GM21717 (cell line): ENCODE results near the gene COPRS.
"Not testable (repeated sequence)": the region's sequence is repeated elsewhere in the genome, so short reads cannot be mapped to it uniquely, and the experiment has no call there.

ENCODE experiments used
- ATAC-seq: cut with Tn5 transposase; IDR thresholded peaks from one replicate; pipeline ENCODE4 v1.9.1; 2021; ENCODE audit warnings: mild to moderate bottlenecking, moderate library complexity; ENCODE audit not compliant: unreplicated experiment

Gene COPRS

GRCh38 chr17:31811101-31811500, 47.9 kb downstream of the COPRS start:
- ATAC-seq: no peak

- ATAC-seq: not testable (repeated sequence)
Observed at GRCh38 chr17:31809876-31810275, 49.2 kb downstream of the COPRS start.

DNA sequence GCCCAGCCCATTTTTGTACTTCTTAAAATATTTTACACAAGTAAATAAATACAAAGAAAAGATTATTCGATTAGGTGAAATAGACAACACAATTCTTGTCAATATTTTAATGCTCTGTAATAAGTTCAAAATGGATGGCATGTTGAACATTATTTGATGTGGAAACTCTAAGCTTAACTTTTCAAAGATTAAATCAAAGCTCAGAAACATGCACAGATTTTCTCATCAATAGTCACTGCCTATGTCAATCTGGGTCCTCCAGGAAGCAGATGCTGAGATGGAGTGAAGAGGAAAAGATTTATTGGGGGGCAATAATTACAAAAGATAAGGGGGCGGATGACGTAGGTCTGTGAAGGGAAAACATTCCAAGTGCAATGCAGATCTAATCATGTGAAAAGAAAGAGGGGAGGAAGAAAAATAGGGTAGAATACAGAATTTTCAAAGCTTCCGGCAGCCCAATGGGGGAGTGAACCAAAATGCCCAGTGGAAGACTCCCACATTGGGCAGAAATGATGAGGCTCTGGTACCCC, 50.5 kb downstream of the COPRS start:
- ATAC-seq: no peak

GRCh38 chr17:31807846-31808245, 51.2 kb downstream of the COPRS start:
- ATAC-seq: no peak

GRCh38 chr17:31806921-31807320, 52.1 kb downstream of the COPRS start:
- ATAC-seq: no peak

DNA sequence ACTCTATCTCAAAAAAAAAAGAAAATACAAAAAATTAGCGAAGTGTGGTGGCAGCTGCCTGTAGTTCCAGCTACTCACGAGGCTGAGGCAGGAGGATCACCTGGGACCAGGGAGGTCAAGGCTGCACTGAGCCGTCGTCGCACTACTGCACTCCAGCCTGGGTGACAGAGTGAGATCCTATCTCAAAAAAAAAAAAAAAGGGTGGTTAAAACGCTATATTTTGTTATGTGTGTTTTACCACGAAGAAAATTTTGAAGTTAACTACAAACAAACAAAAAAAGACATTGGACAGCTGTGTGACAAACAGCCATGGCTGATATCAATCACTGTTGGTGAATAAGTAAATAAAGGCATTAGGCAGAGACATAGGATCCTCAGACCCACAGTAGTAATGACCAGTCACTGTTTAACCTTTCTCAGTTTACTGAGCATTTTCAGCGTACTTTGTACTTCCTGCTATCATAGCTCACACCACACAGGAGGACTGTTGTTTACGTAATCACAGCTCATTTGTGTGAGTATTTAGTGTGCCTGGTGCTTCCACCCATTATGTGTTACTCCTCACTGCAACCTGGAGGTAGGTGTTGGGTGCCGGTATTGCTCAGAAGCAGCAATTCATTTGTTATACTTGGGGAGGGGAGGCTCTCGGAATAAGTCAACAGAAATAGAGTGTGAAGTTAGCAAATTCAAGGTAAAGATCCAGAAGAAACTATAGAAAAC, 55.4 kb downstream of the COPRS start:
- no peak for ATAC-seq

GRCh38 chr17:31802502-31802901, 56.5 kb downstream of the COPRS start:
- no peak for ATAC-seq
